ENCODE measurements around the gene POTEI.
"Not testable (repeated sequence)": the region's sequence is repeated elsewhere in the genome, so short reads cannot be mapped to it uniquely, and the experiment has no call there.

The POTEI gene

GRCh38 chr2:130509228-130509627 lies at the start of gene POTEI:
Gene POTEI, minus strand, starts transcription at chr2:130509328. Its CDS starts 93 bp downstream, at chr2:130509235.
- DNase-seq: not testable (repeated sequence)

DNA sequence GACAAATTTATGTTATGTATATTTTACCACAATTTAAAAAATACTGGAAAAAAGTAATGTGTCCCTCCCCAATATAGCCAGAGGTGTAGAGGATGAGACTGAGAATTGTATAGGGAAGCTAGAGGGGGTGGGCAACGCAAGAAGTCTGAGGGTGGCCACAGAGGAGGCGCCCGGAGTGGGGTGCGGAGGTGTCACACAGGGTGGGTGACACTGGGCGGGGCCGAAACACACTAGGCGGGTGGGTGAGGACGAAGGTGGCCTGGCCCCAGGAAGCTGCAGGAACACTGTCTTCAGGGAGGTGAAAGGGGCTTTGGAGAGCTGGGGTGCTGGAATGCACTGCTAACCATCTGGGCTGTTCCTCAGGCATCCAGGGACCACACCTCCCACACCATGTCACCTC lies 47.3 kb upstream of the POTEI start:
- not testable (repeated sequence) for DNase-seq

- DNase-seq: not testable (repeated sequence)
Measured at GRCh38 chr2:130554178-130554577, 45.0 kb upstream of the POTEI start.

GRCh38 chr2:130549475-130549874 lies 40.3 kb upstream of the POTEI start:
- DNase-seq: not testable (repeated sequence)

- not testable (repeated sequence) for DNase-seq
Measured at GRCh38 chr2:130548418-130548817, 39.3 kb upstream of the POTEI start.

DNA sequence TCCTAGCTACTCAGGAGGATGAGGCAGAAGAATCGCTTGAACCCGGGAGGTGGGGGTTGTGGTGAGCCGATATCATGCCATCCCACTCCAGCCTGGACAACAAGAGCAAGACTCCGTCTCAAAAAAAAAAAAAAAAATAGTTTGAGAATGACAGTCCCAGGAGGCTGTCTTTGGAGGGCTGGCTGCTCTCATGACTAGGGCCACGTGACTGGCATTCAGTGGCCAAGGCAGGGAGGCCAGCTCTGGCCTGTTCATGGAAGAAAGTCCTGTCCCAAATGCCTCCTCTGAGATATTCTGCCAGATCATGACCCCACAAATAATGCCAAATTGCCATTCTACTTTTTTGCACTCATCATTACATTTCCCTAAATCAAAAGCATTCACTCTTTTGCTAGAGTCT lies 35.9 kb upstream of the POTEI start:
- DNase-seq: not testable (repeated sequence)

GRCh38 chr2:130543785-130544528 lies 34.8 kb upstream of the POTEI start:
- DNase-seq: not testable (repeated sequence)

DNA sequence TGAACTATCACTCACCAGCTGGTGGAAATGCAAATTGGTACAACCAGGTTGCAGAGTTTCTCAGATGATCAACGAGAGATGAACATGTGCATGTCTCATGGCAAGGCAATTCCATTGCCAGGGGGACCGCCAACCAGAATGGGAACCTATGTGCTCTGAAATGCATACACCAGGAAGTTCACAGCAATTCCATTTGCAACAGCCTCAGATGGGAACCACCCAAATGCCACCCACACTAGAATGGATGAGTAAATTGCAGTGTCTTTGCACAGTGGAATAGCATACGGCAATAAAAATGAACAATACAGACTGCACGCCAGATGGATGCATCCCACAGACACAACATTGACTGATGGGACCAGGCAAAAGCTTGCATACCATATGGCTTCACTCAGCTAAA lies 33.7 kb upstream of the POTEI start:
- not testable (repeated sequence) for DNase-seq

- not testable (repeated sequence) for DNase-seq
Measured at GRCh38 chr2:130538271-130538670, 29.1 kb upstream of the POTEI start.

DNA sequence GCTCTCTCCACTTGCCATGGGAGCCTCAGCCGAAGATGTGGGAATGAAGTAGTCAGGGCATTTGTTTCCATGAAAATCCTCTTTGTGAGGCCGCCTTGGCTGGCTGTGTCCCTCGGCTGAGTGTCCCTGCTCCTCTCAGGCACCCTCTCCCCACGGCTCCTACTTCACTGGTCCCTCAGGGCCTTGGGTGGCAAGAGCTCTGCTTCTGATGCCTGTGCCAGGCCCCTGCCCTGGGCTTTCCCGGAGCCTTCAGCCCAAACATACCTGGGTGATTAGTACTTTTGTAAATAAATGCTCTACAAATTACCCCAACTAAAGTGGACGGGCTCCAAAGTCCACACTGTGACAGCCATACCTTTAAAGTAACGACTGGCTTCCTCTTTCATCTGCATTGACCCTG lies 27.5 kb upstream of the POTEI start:
- not testable (repeated sequence) for DNase-seq

DNA sequence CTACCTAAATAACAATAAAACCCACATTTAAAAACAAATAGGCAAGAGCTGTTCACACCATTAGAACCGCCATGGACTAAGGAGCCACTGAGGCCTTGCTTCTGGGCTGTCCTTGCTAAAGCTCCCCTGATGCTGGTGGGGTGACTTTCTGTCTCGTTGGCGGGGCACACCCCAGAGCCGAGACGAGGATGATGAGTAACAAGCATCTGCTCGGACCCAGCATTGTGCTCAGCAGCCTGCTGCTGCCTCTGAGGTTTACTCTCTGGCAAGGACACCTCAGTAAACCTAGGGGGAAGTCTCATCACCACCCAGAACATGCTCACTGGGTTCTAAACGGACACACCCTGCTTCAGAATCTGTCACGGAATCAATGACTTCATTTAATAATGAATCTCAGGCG lies 22.5 kb upstream of the POTEI start:
- DNase-seq: not testable (repeated sequence)

DNA sequence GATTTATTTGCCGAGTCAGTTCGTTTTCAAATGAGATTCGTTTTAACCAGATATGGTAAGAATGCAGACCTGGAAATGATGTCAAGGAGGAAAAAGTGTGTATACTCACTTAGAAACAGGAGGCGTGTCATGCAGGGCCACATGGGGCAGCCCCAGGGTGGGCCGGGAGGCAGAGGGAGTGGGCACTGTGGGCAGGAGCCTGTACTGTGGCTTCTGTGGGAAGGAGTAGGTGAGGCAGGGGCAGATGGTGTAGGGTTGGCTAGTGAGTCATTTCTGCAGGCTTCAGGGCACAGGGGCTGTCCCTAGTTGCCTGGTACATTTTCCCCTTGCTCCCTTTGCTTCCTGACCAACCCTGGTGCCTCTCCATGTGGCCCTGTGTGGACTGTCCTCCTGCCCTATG lies 22.1 kb upstream of the POTEI start:
- not testable (repeated sequence) for DNase-seq

DNA sequence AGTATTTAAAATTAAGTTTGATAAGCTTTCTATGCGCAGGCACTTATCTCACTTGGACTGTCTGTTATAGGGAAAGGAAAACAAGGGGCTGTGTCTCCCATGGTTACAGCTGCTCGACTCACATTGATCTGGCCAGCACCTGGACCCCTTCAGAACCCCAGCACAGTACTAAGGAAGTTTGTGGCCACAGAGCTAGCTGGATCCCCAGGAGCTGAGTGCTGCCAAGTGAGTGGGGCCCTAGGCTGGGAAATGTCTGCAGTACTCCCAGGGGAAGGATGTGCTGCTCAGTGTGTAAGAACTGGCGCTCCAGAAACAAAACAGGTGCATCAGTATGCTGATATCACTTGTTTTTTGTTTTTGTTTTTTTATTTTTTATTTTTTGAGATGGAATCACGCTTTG lies 21.1 kb upstream of the POTEI start:
- DNase-seq: not testable (repeated sequence)

DNA sequence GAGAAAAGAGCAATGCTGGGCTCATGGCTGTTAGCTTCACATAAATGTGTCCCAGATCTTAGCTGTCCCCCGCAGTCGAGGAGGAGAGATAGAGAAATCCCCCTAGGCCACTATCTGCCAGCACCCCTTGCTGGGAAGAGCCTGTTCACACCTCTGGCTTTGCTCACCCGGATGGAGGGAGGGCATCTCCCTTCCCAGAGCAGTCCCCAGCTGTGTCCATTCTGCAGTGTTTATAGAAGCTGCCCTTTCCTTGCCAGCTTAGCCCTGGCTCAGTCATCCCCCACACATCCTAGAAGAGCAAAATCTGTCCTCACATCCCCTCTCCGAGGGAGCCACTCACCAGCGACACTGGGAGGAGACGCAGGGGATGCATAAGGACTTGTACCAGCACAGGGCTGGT lies 20.4 kb upstream of the POTEI start:
- not testable (repeated sequence) for DNase-seq

- DNase-seq: not testable (repeated sequence)
Measured at GRCh38 chr2:130527365-130527967, 18.3 kb upstream of the POTEI start.

DNA sequence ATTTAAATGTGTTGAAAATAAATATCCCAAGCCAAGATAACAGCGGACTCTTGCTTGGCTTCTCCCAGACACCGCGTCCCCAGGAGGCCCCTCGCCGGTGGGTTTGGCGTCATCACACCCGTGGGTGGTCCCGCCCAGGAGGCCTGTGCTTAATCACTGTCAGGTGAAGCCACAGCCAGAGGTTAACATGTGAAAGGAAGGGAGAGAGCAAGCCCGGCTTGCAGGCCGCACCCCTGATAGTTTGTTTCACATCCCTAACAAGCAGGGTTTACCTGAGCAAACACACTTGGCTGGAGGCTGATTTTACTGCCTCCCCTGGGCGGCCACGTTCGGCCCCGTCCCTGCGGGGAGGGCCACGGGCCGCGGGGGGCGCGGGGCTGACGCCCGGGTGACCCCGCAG lies 13.3 kb upstream of the POTEI start:
- not testable (repeated sequence) for DNase-seq

DNA sequence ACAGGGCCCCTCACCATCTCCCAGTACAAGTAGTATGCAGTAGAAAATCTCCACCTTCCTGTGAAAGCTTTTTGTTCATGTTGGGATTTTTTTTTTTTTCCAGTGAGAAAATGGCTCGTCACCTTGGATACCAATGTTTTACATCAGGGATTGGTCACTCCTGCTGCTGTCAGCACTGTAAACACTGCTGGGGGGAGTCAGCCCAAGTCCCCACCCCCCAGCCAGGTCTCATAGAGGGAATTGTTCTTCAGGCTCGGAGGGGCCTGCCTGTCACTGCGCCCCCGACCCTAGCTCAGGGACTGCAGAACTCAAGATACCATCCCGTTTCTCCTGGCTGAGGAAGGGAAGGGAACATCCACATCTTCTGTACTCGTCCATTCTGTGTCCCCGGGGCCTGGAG lies 11.9 kb upstream of the POTEI start, which contains the start of gene CFC1B:
CFC1B (plus strand) TSS at position 231 of the 400 bp plus-strand sequence. CDS start 263 bp downstream, outside the sequence.
- DNase-seq: not testable (repeated sequence)

GRCh38 chr2:130518516-130519106 lies 9.5 kb upstream of the POTEI start:
- not testable (repeated sequence) for DNase-seq

GRCh38 chr2:130511747-130512451 lies 2.8 kb upstream of the POTEI start:
- not testable (repeated sequence) for DNase-seq

- not testable (repeated sequence) for DNase-seq
Measured at GRCh38 chr2:130510807-130511746, 1.9 kb upstream of the POTEI start.

- not testable (repeated sequence) for DNase-seq
Measured at GRCh38 chr2:130491073-130491472, 18.1 kb downstream of the POTEI start.

DNA sequence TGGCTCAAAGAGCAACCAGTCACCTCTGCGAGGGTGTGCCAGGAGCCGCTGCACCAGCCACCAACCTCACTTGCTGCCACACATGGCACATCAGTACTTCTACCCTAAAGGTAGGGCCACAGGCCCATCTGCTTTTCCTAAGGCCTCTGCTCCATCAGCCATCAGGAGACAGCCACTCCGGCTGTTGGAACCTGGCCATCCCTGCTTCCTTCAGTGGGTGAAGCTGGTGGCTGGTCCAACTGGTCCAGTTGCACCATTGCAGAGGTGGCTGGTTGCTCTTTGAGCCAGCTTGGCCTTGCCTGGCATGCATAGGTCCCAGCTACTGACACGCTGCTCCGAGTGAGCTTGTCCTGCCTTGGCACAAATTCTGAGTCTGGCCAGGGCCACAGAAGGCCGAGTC lies 53.7 kb downstream of the POTEI start:
- not testable (repeated sequence) for DNase-seq
